ENCODE data around the gene INSRR. TPM values are rescaled to one million over a fixed set of nuclear protein-coding genes. Genes with fewer than 3 reads are reported as not detected.

Gene INSRR
- total RNA-seq, 2 donors from 2014 or later, result 0.07 to 0.29 TPM

- no peak overlapping the region for H3K27ac Mint-ChIP-seq
- no peaks in the 10 kb centered on the region for H3K9me3 Mint-ChIP-seq
- DNase-seq (ENCODE audit: low spot score in 2 of 2) (no peak), ATAC-seq (no peak)
- no peaks in the 10 kb centered on the region for H3K36me3 Mint-ChIP-seq
Measured at GRCh38 chr1:156882543-156882942, 23.6 kb upstream of the INSRR start.

- ATAC-seq (no peak), DNase-seq (ENCODE audit: low spot score in 2 of 2) (no peak)
- no peaks in the 10 kb centered on the region for H3K9me3 Mint-ChIP-seq
- H3K36me3 Mint-ChIP-seq, result no peaks in the 10 kb centered on the region
- no peak overlapping the region for H3K27ac Mint-ChIP-seq
Measured at GRCh38 chr1:156881663-156882062, 22.7 kb upstream of the INSRR start.

GRCh38 chr1:156881101-156881500 lies 22.2 kb upstream of the INSRR start:
- ATAC-seq (no peak), DNase-seq (ENCODE audit: low spot score in 2 of 2) (no peak)
- Mint-ChIP-seq H3K36me3 (no peaks in the 10 kb centered on the region), H3K27ac (no peak overlapping the region), H3K9me3 (no peaks in the 10 kb centered on the region)

GRCh38 chr1:156880473-156880872 lies 21.6 kb upstream of the INSRR start:
- Mint-ChIP-seq H3K9me3 (no peaks in the 10 kb centered on the region), H3K36me3 (no peaks in the 10 kb centered on the region), H3K27ac (no peak overlapping the region)
- DNase-seq (ENCODE audit: low spot score in 2 of 2) (no peak), ATAC-seq (no peak)

- Mint-ChIP-seq H3K27ac (no peak overlapping the region), H3K9me3 (no peaks in the 10 kb centered on the region), H3K36me3 (no peaks in the 10 kb centered on the region)
- ATAC-seq (no peak), DNase-seq (ENCODE audit: low spot score in 2 of 2) (no peak)
Measured at GRCh38 chr1:156879876-156880275, 21.0 kb upstream of the INSRR start.

- Mint-ChIP-seq H3K27ac (no peak overlapping the region), H3K36me3 (no peaks in the 10 kb centered on the region), H3K9me3 (no peaks in the 10 kb centered on the region)
- DNase-seq (ENCODE audit: low spot score in 2 of 2), result no peak
- ATAC-seq, result no peak
Measured at GRCh38 chr1:156877433-156878170, 18.7 kb upstream of the INSRR start.

GRCh38 chr1:156876281-156876680 lies 17.4 kb upstream of the INSRR start:
- ATAC-seq (no peak), DNase-seq (ENCODE audit: low spot score in 2 of 2) (no peak)
- H3K27ac Mint-ChIP-seq, result no peak overlapping the region
- no peaks in the 10 kb centered on the region for H3K36me3 Mint-ChIP-seq
- no peaks in the 10 kb centered on the region for H3K9me3 Mint-ChIP-seq

GRCh38 chr1:156875341-156875615 lies 16.4 kb upstream of the INSRR start:
- Mint-ChIP-seq H3K27ac (no peak overlapping the region), H3K9me3 (no peaks in the 10 kb centered on the region), H3K36me3 (no peaks in the 10 kb centered on the region)
- DNase-seq (ENCODE audit: low spot score in 2 of 2), result no peak
- ATAC-seq, result no peak

GRCh38 chr1:156874572-156875340 lies 15.8 kb upstream of the INSRR start:
- ATAC-seq, result no peak
- Mint-ChIP-seq H3K36me3 (no peaks in the 10 kb centered on the region), H3K27ac (peak overlapping the region in 1 of 2 donors; percentile 17), H3K9me3 (no peaks in the 10 kb centered on the region)
- no peak for DNase-seq (ENCODE audit: low spot score in 2 of 2)

GRCh38 chr1:156874142-156874541 lies 15.2 kb upstream of the INSRR start:
- Mint-ChIP-seq H3K27ac (peak overlapping the region in 1 of 2 donors; percentile 17), H3K36me3 (no peaks in the 10 kb centered on the region), H3K9me3 (no peaks in the 10 kb centered on the region)
- DNase-seq (ENCODE audit: low spot score in 2 of 2), result no peak
- ATAC-seq, result no peak

- Mint-ChIP-seq H3K27ac (no peak overlapping the region), H3K36me3 (no peaks in the 10 kb centered on the region), H3K9me3 (no peaks in the 10 kb centered on the region)
- DNase-seq (ENCODE audit: low spot score in 2 of 2) (no peak), ATAC-seq (no peak)
Measured at GRCh38 chr1:156873659-156874058, 14.7 kb upstream of the INSRR start.

GRCh38 chr1:156869455-156869854 lies 10.5 kb upstream of the INSRR start:
- Mint-ChIP-seq H3K27ac (no peak overlapping the region), H3K9me3 (no peaks in the 10 kb centered on the region), H3K36me3 (no peaks in the 10 kb centered on the region)
- DNase-seq (ENCODE audit: low spot score in 2 of 2) (no peak), ATAC-seq (no peak)

GRCh38 chr1:156868341-156868740 lies 9.4 kb upstream of the INSRR start:
- Mint-ChIP-seq H3K36me3 (no peaks in the 10 kb centered on the region), H3K27ac (peak overlapping the region in 1 of 2 donors; percentile 15), H3K9me3 (no peaks in the 10 kb centered on the region)
- ATAC-seq (no peak), DNase-seq (ENCODE audit: low spot score in 2 of 2) (no peak)

GRCh38 chr1:156866249-156866909 lies 7.5 kb upstream of the INSRR start:
- Mint-ChIP-seq H3K27ac (peak overlapping the region in 1 of 2 donors; percentile 15), H3K36me3 (no peaks in the 10 kb centered on the region), H3K9me3 (no peaks in the 10 kb centered on the region)
- DNase-seq (ENCODE audit: low spot score in 2 of 2) (no peak), ATAC-seq (peak in 1 of 2 donors; percentile 46)

GRCh38 chr1:156865865-156866248 lies 6.9 kb upstream of the INSRR start:
- no peaks in the 10 kb centered on the region for H3K36me3 Mint-ChIP-seq
- no peak overlapping the region for H3K27ac Mint-ChIP-seq
- H3K9me3 Mint-ChIP-seq, result no peaks in the 10 kb centered on the region
- DNase-seq (ENCODE audit: low spot score in 2 of 2) (no peak), ATAC-seq (no peak)

GRCh38 chr1:156865258-156865657 lies 6.3 kb upstream of the INSRR start:
- ATAC-seq (no peak), DNase-seq (ENCODE audit: low spot score in 2 of 2) (no peak)
- Mint-ChIP-seq H3K27ac (no peak overlapping the region), H3K36me3 (no peaks in the 10 kb centered on the region), H3K9me3 (no peaks in the 10 kb centered on the region)

- ATAC-seq (no peak), DNase-seq (ENCODE audit: low spot score in 2 of 2) (no peak)
- Mint-ChIP-seq H3K9me3 (no peaks in the 10 kb centered on the region), H3K27ac (no peak overlapping the region), H3K36me3 (no peaks in the 10 kb centered on the region)
Measured at GRCh38 chr1:156864796-156865195, 5.9 kb upstream of the INSRR start.

GRCh38 chr1:156863631-156864030 lies 4.7 kb upstream of the INSRR start:
- H3K27ac Mint-ChIP-seq, result peak overlapping the region in 1 of 2 donors; percentile 42
- no peak for ATAC-seq
- peaks cover 0 to under 1% of the 10 kb centered on the region in 2 donors for H3K36me3 Mint-ChIP-seq
- no peaks in the 10 kb centered on the region for H3K9me3 Mint-ChIP-seq
- DNase-seq (ENCODE audit: low spot score in 2 of 2), result no peak
